Measurements from ENCODE around the gene RAB26.

Gene RAB26

DNA sequence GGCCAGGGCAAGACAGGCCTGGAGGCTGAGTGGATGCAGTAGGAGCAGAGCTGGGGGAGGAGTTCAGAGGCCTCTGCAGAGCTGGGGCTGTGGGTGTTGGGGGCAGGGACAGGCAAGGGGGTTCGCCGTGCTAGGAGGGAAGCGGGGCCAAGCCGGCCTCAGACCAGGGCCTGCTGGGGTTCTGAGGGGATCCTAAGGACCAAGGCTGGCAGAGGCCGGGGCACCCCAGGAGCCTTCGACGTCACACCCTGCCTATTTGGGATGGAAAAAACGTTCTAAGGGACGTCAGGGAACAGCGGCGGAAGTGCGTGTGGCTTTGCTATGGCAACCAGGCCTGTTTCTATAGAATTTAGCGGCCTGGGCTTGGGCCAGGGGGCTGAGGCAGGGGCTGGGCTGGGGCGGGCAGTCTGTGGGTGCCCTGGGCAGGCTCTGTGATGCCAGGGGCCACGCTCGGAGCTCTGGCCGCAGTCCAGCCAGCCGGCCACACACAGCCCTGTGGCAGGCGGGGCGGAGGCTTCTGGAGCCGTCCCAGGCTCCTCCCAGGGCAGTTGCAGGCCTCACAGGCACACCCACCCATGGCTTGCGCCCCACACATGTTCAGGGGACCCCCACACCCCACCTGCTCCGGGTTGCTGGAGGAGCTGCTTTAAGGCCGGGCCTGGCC lies 10.9 kb downstream of the RAB26 start:
- peak in 49 of 58 donors; percentile 21 to 86 (median 64) for DNase-seq

DNA sequence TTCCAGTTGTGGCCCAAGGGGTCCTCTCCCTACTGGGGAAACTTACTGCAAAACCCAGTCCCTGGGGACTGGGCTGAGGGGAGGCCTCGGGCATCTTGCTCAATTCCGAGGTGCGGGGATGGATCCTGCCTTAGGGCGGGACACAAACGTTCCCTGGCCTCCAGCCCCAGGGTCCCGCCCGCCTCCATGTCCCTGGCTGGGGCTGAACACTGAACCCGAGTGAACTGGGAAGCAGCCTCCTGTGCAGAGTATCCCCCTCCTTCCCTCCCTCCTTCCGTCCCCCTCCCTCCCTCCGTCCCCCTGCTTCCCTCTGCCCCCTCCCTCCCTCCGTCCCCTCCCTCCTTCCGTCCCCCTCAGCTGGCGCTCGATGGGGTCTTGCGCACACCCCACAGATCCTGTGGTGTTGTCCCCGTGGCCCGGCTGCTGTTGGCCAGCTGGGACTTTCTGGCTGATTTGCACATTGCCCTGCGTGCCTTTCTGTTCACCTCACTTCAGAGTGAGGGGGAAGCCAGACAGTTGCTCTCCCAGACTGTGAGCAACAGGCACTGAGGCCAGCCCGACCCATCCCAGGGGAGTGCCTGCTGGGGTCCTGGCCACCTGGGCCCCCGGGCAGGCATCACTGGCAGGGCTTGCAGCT lies 12.6 kb downstream of the RAB26 start:
- no peak for DNase-seq

DNA sequence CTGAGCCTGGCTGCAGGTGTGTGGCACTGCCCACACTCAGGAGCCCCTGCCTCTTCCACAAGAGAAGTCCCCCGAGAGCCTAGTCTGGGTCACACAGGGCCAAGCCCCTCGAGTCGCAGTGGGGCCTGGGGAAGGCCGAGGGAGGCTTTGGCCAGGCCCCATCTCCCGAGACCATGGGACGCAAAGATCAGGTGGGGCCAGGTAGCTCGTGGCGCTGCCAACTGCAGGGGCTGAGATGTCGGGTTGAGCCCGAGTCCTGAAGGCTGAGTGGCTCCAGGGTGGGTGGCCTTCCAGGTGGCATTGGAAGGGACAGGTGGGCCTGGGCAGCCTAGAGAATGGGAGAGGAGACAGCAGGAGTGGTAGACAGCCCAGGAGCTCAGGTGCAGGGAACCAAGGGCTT lies 13.5 kb downstream of the RAB26 start:
- DNase-seq = no peak

- no peak for DNase-seq
Observed at GRCh38 chr16:2162676-2163118, 14.3 kb downstream of the RAB26 start.

DNA sequence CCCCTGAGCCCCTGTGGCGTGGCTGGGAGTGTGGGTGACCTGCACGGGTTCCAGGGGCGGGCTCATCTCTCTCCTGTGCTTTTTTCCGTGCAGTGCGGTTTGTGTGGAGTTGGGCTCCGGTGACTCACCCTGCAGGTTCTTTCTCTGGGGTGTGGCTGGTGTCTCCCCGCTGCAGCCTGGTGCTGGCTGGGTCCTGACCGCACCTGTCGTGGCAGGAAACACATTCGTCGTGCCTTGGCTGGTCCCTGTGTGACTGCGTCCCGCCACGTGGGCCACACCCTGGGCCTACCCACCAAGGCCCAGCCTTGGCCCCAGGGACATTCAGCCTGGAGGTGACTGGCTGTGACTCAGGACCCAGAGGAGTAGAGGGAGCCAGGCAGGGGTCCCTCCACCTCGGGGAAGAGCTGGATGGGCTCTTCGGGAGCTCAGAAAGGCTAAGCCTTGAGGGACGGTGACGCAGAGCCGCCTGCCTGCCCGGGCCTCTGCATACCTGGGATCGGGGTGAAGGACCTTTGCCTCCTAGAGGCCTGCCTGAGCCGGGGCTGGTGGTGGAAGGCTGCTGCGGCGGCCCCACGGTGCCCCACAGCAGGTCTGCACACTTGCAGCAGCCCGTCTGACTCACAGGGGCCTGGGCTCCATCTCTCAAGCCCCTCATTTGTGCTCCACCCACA lies 14.9 kb downstream of the RAB26 start:
- DNase-seq = no peak

GRCh38 chr16:2165861-2166260 lies 17.4 kb downstream of the RAB26 start:
- no peak for DNase-seq

- no peak for DNase-seq
Observed at GRCh38 chr16:2166263-2167067, 18.0 kb downstream of the RAB26 start.

GRCh38 chr16:2167068-2167638 lies 18.7 kb downstream of the RAB26 start:
- DNase-seq = no peak

DNA sequence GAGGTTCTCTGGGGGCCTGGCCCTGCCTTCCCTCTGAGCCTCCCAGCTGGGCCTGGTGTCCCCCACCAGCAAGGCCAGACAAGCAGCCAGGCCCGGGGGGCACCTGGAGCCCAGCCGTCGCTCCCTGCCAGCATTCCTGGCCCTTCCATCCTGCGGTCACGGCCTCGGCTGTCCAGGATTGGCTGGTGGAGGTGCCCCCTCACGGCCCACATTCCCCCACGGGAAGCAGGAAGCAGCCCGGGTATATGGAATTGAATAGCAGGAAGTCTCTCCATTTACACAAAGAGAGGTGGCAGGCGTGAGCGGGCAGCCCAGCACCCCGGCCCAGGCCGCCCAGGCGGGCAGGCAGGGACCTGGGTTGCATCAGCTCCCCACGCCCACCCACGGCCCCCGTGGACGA lies 21.7 kb downstream of the RAB26 start:
- DNase-seq = no peak

DNA sequence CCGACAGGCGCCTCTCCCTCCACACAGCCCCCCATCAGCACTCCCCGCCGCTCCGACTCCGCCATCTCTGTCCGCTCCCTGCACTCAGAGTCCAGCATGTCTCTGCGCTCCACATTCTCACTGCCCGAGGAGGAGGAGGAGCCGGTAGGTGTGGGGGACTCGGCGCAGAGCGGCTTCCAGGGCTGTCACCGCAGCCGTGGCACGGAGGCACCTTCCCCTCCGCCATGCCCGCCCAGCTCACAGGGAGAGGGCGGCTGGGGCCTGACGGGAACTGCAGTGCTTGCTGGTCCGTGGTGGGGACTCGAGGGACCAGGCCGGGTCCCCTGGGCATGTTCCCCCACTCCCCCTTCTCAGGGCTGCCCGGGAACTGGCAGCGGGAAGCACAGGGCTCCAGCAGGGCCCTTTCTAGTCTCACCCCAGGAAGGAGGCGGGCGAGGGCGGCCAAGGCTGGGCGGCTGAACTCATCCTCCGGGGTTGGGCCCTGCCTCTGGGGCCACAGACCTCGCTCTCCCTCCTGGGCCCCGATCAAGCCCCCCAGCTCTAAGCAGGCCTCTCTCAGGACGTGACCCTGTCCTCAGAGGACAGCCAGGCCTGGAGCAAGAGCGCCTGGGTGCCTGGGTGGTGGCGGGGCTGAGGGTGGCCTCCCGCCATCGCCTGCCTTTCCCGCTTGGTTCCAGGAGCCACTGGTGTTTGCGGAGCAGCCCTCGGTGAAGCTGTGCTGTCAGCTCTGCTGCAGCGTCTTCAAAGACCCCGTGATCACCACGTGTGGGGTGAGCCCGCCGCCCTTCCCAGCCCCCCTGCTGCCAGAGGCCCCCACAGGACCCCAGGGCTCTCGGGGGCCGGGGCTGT lies 22.4 kb downstream of the RAB26 start:
- DNase-seq = no peak

DNA sequence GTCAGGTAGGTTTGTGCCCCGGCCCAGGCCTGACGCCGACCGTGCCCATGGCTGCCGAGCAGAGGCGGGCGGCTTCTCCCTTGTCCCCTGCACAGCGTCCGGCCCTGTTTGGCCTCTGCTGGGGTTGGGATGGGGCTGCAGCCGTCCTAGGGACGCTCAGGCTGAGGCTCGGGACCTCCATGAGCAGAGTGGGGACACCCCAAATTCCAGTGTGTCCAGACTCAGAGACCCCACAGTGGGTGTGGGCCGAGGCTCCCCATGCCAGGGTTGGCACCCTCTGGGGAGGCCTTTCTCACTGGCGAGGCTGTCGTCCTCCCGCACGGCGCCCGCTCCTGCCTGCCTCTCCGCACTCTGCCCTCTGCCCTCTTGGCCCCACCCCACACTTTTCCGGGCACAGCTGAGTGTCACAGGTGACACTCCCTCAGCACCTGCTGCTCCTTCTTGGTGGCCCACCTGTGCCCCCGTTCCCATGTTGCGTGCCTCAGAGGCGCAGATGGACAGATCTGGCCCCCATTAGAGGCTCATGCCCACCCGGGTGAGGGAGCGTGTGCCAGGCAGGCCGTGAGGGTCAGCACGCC lies 23.3 kb downstream of the RAB26 start:
- DNase-seq = no peak

GRCh38 chr16:2172688-2173335 lies 24.4 kb downstream of the RAB26 start:
- no peak for DNase-seq

DNA sequence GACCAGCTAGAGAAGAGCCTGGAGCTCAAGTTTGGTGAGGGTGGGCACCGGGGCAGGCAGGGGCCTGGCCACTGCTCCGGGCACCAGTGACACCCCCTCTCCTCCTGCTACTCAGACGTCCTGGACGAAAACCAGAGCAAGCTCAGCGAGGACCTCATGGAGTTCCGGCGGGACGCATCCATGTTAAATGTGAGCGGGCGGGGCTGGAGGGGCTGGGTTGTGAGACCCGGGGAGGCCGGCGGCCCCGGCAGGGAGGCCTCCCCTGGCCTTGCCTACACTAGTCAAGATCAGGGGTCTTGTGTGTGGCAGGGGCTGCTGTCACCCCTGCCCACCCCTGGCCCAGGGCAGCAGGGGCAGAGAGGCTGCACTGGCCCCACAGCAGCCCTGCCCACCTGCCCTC lies 24.9 kb downstream of the RAB26 start:
- no peak for DNase-seq

DNA sequence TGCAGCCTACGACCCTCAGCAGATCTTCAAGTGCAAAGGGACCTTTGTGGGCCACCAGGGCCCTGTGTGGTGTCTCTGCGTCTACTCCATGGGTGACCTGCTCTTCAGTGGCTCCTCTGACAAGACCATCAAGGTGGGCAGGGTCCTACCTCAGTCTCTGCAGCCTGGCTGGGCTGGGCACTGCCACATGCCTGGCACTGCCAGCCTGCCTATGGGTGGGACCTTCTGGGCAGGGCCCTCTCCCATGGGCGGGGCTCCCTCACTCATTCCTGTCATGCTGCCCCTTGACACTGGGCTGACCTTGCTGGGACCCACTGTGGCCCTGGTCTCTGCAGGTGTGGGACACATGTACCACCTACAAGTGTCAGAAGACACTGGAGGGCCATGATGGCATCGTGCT lies 25.5 kb downstream of the RAB26 start:
- no peak for DNase-seq

GRCh38 chr16:2174396-2175131 lies 26.1 kb downstream of the RAB26 start:
- peak in 12 of 58 donors; percentile 15 to 75 (median 29) for DNase-seq

GRCh38 chr16:2175454-2175853 lies 27.0 kb downstream of the RAB26 start:
- no peak for DNase-seq

DNA sequence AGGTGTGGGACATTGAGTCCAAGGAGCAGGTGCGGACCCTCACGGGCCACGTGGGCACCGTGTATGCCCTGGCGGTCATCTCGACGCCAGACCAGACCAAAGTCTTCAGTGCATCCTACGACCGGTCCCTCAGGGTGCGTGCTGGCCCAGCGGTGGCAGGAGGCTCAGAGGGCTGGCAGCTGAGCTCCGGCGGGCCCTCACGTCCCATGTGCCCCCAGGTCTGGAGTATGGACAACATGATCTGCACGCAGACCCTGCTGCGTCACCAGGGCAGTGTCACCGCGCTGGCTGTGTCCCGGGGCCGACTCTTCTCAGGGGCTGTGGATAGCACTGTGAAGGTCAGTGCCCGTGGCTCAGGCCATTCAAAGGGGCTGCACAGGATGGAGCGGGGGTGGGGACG lies 27.6 kb downstream of the RAB26 start:
- no peak for DNase-seq

DNA sequence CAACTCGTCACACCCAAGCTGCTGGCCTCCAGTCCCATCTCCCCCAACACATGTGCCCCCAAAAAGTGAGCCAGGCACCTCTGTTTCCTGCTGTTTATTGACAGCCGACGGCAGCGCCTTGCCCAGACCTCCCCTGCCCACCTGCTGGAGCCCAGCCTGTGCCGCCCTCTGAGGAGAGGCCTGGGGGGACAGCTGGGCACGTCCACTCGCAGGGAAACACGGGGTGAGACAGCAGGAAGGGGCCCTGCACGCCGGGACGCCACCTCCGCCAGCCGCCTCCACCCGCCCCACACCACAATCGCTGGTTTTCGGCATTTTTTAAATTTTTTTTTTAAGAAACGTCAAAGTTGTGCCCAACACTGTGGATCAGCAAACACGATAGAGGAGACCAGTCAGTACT lies 28.7 kb downstream of the RAB26 start:
- no peak for DNase-seq

DNA sequence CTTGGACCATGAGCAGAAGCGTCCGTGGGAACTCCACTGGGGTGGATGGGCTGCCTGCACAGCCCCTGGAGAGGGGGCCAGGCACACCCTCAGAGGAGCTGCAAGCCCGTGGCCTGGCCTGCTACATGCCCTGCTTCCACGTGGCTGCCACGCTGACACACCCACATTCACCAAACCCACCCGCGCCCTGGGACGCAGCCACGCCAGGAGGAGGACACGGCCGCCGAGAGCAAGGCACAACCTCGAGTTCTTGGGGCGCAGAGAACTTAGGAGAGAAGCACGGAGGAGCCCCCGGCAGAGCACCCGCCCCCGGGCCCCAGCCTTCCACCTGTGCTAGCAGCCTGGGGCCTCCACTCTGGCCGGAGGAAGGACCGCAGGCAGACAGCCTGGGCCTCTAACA lies 29.1 kb downstream of the RAB26 start:
- DNase-seq = no peak

All from anterior cingulate cortex (tissue), 58 donors.